ENCODE results near the gene TBCD.
"Not testable (repeated sequence)": the region's sequence is repeated elsewhere in the genome, so short reads cannot be mapped to it uniquely, and the experiment has no call there.

TBCD gene

GRCh38 chr17:82960419-82961271 is 208.8 kb downstream of the TBCD start:
- DNase-seq = no peak

DNA sequence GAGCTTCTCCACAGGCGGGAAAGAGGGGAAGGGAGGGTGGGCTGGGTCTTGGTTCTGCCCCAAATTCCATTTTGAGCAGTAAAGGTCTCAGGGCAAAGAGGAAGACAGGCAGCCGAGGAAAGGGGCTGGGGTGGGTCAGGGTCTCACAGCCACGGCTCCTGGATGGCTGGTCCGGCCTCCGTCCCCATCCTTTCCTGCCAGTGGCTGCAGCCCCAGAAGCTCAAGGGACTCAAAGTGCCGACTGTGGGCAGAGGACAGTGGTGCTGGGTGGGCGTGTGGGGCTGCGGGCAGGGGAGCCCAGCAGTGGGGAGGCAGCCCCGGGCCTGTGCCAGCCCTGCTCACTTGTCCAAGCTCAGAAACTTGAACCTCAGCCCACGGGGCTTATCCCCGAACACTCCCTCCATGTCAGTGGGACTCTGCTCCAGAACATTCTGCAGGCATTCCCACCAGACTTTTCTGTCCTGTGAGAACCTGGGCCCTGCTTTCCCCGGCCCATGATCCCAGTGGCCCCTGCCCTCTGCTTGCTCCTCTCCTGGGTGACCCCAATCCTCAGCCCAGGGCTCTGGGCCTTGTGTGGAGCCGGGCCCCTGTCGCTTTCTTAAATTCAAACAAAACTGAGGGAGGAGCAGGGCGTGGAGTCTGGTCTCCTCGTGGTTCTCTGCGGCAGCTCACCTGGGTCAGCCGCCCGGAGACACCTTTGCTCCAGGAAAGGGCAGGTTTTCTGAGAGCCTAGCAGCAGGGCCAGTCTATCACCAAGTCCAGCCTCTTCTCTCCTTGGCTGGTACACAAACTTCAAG is 209.7 kb downstream of the TBCD start:
- DNase-seq = no peak

DNA sequence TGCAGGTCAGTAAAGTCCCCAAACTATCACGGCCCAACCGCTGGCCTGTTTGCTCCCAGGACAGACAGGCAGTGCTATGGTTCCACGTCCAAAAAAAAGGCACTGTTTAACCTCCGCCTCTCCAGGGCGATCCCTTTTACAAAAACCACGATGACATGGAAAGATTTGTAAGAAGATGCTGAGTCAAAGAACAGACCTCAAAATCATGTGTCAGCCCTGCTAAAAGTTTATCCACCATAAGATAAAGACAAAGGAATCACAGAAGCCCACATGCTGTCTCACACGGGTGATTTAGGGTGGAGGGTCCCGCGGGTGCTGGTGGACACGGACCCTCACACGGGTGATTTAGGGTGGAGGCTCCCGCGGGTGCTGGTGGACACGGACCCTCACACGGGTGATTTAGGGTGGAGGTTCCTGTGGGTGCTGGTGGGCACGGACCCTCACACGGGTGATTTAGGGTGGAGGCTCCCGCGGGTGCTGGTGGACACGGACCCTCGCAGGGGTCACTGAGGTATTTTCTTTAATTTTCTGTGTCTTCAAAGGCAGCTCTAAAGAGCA is 210.4 kb downstream of the TBCD start:
- peak; percentile 55 for DNase-seq

- no peak for DNase-seq
These were observed 211.5 kb downstream of the TBCD start for GRCh38 chr17:82963104-82963950.

DNA sequence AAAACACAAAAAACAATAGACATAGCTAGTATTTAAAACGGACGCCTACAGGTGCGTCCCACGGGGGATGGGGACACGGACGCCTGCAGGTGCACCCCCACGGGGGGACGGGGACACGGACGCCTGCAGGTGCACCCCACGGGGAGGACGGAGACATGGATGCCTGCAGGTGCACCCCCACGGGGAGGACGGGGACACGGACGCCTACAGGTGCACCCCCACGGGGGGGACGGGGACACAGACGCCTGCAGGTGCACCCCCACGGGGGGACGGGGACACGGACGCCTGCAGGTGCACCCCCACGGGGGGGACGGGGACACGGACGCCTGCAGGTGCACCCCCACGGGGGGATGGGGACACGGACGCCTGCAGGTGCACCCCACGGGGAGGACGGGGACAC is 212.6 kb downstream of the TBCD start:
- not testable (repeated sequence) for DNase-seq

DNA sequence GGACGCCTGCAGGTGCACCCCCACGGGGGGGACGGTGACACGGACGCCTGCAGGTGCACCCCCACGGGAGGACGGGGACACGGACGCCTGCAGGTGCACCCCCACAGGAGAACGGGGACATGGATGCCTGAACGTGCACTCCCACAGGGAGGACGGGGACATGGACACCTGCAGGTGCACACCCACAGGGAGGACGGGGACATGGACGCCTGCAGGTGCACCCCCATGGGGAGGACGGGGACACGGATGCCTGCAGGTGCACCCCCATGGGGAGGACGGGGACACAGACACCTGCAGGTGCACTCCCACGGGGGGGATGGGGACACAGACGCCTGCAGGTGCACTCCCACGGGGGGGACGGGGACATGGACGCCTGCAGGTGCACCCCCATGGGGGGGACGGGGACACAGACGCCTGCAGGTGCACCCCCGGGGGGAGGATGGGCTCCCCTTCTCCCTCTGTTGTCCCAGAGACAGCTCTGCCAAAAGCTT is 213.0 kb downstream of the TBCD start:
- DNase-seq = no peak

DNA sequence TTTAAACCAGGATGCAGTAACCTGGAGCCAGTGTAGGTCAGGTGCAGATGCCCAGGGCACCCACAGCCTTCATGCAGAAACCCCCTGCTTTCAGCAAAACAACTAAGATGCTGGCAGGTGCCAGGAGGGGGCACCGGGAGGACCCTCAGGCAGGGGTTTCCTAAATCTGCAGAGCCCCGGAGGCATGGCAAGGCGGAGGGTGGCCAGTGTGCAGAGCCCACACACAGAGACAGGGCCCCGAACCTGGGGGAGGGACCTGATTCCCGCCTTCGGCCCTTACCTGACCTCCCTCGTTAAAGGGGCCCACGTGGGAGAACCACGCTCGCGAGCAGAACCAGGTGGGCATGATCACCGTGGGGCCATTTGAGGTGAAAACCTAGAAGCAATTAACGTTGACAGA is 213.5 kb downstream of the TBCD start:
- no peak for DNase-seq

- no peak for DNase-seq
These were observed 214.6 kb downstream of the TBCD start for GRCh38 chr17:82966415-82966814.

DNA sequence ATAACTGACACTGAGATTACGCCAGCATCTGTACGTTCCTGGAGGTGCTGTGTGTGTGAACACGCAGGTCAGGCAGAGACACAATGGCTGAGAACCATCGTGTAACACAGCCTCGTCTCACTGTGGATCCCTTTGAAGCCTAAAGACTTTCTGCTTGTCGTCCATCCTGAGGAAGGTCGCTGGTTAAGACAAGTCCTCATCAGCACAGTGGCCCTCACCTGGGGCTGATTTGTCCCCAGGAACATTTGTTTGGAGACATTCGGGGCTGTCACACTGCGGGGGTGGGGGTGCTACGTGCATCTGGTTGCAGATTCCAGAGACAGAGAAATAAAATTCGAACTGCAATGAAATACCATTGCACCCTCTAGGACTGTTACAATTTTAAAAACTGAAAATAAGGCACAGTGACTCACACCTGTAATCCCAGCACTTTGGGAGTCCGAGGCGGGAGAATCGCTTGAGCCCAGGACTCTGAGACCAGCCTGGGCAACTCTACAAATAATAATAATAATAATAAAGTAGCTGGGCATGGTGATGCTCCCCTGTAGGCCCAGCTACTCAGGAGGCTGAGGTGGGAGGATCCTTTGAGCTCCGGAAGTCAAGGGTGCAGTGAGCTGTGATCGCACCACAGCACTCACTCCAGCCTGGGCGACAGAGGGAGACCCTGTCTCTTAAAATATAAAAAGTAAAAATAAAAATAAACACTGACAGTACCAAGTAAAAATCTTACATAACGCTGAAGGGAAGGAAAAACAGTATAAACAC is 215.6 kb downstream of the TBCD start:
- no peak for DNase-seq

DNA sequence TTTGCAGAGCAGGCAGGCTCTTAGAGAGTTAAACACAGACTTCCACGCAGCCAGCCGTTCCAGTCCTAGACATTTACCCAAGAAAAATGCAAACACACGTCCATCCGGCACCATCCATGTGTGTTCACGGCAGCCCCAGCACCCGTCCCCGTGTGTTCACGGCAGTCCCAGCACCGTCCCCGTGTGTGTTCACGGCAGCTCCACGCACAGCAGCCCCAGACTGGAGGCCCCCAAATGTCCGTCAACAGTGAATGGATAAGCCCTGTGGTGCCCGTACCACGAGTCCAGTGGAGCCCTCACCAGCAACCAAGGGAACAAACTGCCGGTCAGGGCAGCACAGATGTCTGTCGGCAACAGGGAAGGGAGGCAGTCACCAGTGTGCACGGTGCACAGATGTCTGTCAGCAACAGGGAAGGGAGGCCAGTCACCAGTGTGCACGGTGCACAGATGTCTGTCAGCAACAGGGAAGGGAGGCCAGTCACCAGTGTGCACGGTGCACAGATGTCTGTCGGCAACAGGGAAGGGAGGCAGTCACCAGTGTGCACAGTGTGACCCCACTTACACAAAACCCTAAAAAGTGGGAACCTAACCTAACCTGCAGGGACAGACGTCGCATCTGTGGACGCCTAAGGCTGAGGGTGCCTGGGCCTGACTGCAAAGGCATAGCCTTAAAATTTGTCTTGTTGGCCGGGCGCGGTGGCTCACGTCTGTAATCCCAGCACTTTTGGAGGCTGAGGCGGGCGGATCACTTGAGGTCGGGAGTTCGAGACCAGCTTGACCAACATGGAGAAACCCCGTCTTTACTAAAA is 216.4 kb downstream of the TBCD start:
- not testable (repeated sequence) for DNase-seq

GRCh38 chr17:82970067-82970466 is 218.2 kb downstream of the TBCD start:
- DNase-seq = no peak

DNA sequence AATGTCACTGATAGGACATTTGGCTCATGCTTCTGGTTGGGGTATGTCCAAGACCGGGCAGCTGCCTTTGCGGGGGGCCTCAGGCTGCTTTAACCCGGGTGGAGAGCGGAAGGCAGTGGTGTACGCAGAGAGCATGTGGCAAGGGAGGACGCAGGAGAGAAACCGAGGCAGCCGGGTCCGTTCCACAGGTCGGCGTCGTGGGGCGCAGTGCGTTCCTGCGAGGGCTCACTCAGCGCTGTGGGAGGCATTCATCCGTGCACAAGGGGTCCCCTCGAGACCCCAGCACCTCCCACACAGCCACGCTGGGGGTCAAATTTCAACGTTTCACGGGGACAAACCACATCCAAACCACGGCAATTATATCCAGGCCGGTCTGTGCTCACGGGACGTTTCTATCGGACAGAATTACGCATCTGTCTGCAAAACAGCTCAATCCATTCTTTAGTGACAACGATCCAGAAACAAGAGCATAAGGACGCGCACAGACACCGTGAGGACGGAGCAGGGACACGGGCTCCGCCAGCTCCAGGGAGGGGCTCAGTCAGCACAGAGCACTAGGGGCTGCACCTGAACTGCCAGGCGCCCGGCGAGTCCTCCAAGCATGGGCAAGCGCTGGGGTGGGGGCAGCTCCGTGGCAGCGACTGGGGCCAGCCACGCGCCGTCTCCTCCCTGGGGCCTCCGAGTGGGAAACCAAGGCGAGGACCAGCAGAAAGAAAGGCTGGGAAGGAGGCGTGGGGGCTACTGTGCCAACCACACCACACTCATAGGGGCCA is 219.1 kb downstream of the TBCD start:
- DNase-seq = no peak

GRCh38 chr17:82972836-82973372 is 221.0 kb downstream of the TBCD start:
- no peak for DNase-seq

DNA sequence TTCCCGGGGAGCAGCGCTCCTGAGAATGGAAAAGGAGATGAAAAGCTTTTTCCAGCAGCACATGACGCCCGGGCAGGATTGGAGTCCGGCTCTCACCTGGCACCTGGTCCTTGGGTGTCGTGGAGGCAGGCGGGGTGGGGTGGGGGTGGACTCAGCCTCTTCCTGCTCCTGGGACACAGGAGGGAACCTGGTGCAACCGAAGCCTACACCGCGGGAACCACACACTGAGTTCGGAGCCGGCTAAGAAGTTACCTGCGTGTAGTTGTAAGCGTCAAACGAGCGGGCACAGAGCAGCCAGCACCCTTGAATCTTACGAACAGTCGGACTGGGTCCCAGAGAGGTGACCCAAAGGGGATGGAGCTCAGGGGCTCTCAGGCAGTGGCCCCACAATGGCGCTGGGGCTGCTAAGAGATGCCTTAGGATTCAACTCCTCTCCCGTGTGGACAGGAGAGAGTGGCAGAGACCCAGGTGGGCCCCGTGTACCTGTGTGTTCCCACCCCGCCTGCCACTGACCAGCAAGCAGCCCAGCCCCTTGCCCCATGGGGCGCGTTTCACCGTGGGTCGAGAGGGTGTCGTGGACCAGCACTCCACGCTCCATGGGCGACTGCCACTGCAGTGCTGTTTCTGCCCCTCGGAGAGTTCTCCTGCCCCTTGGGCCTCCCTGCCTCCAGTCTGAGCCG is 221.7 kb downstream of the TBCD start:
- DNase-seq = no peak

DNA sequence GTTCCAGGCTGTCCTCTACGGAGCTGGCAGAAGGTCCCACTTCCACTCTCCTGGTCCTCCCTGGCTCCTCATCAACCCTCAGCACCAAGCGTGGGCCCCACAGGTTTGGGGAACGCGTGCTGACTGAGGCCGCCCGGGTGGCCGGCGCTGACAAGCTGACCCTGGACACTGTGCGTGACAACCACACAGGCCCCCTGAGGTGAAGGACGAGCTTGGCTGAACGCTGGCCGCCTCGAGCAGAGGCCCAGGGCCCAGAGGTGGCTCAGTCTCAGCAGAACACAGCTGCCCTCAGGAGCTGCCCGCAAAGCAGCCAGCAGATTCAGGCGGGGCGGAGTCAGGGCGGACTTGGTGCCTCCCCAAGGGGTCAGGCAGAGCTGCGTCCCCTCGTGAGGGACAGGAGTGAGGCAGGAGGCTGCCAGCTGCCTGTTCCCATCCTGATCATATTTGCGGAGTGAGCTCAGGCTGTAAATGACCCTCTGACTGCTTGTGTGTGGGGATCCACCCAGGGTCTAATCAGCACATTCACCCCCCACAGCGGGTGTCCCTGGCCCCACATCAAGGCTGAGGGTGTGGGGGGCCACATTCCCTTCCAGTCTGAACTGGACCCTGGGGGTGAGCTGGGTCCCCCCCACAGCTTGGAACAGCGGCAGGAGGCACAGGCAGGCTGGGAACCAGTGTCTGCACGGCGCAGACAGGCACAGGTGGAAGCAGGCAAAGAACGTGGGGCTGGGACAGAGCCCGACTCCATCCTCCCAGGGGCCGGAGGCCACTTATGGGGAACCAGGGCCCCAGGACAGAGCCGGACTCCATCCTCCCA is 222.5 kb downstream of the TBCD start:
- no peak for DNase-seq

DNA sequence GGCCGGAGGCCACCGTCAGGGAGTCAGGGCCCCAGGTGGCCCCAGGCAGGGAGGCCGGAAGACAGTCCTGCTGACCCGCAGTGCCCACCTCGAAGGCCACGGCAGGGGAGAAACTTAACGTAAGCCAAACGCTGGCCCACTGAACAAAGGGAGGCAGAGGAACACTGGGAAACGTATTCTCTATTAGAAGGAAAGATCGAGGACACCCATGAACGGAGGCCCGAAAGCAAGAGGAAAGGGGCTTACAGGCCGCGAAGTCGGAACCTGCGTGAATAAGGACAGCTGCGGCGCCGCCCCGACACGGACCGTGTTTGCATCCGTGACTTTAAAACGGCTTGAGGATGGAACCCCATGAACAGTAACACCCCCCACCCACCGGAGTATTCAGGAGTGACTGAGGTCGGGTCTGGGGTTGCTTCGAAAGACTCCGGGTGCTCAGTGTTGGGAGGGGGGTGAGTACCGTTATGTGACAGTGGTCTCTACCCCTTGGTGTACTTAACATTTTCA is 225.2 kb downstream of the TBCD start:
- DNase-seq = no peak

- no peak for DNase-seq
These were observed 225.7 kb downstream of the TBCD start for GRCh38 chr17:82977606-82978005.

GRCh38 chr17:82978765-82979349 is 227.0 kb downstream of the TBCD start:
- peak; percentile 70 for DNase-seq

All from OCI-M1 (cell line).